ENCODE results near the gene MPC2.
"Not testable (repeated sequence)": the region's sequence is repeated elsewhere in the genome, so short reads cannot be mapped to it uniquely, and the experiment has no call there.

The MPC2 gene

DNA sequence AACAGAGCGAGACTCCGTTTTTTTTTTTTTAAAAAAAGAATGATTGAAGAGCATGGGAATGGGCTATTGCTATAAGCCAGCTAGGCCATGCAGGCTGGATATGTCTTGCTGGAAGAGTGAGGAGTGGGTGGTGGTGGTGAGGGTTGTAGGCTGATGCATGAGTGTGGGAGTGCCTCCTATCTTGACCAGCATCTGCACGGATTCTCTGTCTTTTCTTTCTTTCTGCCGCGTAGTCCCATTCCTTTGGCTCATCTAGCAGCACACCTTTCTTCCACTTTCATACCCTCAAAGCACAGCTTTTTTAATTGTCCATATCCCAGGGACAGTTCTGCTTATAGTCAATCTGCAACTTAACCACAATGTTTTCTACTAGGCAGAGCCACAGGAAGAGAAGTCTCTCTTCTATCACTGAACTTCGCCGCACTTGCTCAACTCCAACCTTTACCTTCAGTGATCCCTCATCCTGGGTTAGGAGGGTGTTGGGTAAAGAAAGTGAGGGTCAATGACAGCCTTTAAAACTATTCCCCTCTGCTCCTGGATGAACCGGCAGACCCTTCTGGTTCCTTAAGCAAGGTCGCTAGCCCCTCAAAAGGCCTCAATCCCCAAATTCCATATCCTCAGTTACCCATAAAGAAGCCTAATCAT lies 38.2 kb downstream of the MPC2 start:
- no peaks in the 10 kb centered on the region for H3K27me3 Mint-ChIP-seq
- no peak overlapping the region for H3K27ac Mint-ChIP-seq
- no peak overlapping the region for H3K4me3 Mint-ChIP-seq
- no peaks in the 10 kb centered on the region for H3K36me3 Mint-ChIP-seq
- H3K9me3 Mint-ChIP-seq: no peaks in the 10 kb centered on the region
- H3K4me1 Mint-ChIP-seq: no peaks in the 10 kb centered on the region

DNA sequence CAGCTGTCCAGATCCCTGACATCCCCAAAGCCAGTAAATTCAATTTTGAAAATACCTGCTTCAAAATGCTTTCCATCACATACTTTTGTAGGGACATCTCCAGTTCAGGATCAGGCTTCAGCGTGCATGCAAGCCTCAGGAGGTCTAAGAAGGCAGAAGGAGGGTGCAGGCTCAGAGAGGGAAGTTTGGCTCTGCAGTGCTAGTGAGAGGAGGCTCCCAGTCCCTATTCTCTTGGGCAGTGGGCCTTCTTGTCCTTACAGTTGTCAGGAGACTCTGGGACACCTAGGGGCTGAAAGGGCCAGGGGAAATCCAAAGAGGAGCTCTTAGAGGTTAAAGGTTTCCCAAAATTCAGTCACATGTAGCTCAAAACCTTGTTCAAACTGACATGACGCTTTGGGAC lies 43.1 kb downstream of the MPC2 start:
- H3K36me3 Mint-ChIP-seq: no peaks in the 10 kb centered on the region
- no peaks in the 10 kb centered on the region for H3K9me3 Mint-ChIP-seq
- H3K27ac Mint-ChIP-seq: no peak overlapping the region
- H3K4me3 Mint-ChIP-seq: no peak overlapping the region
- H3K4me1 Mint-ChIP-seq: no peaks in the 10 kb centered on the region
- H3K27me3 Mint-ChIP-seq: no peaks in the 10 kb centered on the region

DNA sequence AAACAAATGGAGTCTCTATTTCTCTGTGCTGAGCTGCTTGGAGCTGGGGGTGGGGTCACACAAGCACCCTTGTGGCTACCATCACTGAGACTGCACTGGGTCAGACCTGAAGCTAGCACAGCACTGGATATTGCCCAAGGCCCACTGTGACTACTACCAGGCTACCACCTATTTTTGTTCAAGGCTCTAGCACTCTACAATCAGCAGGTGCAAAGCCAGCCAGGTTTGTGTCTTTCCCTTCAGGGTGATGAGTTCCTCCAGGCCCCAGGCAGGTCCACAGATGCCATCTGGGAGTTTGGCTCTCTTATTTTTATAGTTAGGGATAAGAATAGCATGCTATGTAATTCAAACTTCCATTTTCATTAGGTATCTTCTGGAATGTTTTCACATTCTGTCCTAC lies 46.5 kb downstream of the MPC2 start:
- no peaks in the 10 kb centered on the region for H3K4me1 Mint-ChIP-seq
- no peaks in the 10 kb centered on the region for H3K36me3 Mint-ChIP-seq
- no peak overlapping the region for H3K4me3 Mint-ChIP-seq
- H3K27ac Mint-ChIP-seq: no peak overlapping the region
- no peaks in the 10 kb centered on the region for H3K27me3 Mint-ChIP-seq
- H3K9me3 Mint-ChIP-seq: no peaks in the 10 kb centered on the region

DNA sequence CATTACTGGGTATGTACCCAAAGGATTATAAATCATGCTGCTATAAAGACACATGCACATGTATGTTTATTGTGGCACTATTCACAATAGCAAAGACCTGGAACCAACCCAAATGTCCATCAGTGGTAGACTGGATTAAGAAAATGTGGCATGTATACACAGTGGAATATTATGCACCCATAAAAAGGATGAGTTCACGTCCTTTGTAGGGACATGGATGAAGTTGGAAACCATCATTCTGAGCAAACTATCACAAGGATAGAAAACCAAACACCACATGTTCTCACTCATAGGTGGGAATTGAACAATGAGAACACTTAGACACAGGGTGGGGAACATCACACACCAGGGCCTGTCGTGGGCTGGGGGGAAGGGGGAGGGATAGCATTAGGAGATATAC lies 49.7 kb downstream of the MPC2 start:
- not testable (repeated sequence) for H3K27ac Mint-ChIP-seq, H3K9me3 Mint-ChIP-seq, H3K36me3 Mint-ChIP-seq, H3K4me1 Mint-ChIP-seq, H3K27me3 Mint-ChIP-seq, H3K4me3 Mint-ChIP-seq

DNA sequence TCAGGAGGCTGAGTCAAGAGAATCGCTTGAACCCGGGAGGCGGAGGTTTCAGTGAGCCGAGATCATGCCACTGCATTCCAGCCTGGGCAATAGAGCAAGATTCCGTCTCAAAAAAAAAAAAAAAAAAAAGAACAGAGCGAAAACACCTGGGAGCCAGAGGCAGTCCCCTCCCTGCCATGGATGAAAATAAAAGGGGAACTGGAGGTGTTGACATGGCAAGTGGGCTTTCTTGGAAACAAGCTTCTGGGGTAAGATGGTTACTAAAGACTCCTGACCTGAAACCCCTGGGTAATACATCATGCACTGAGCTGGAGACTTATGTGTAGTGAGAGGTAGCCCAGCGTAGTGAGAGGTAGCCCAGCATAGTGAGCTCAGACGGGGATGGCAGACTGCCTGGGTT lies 54.5 kb downstream of the MPC2 start:
- Mint-ChIP-seq H3K4me1 (no peaks in the 10 kb centered on the region), H3K9me3 (no peaks in the 10 kb centered on the region), H3K4me3 (no peak overlapping the region), H3K27ac (no peak overlapping the region), H3K27me3 (peaks cover 4% of the 10 kb centered on the region), H3K36me3 (no peaks in the 10 kb centered on the region)

DNA sequence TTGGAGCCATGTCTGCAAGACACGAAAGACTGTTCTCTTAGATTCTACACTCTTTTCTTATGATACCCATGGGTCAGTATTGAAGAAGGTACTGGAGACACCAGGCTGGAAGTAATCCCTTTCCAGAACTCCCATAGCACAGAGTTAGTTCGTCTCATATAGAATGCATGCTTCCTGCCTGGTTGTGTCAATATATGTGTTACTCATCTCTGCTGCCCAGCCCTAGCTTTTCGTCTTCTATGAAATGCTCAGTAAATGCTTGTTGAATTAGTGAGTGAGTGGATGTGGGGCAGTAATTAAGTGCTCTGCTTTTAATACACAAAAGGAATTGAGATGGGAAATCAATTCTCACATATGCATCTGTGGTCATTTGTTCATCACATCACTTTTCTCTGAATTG lies 55.1 kb downstream of the MPC2 start:
- H3K27me3 Mint-ChIP-seq: peaks cover 4% of the 10 kb centered on the region
- H3K4me3 Mint-ChIP-seq: no peak overlapping the region
- no peaks in the 10 kb centered on the region for H3K9me3 Mint-ChIP-seq
- no peaks in the 10 kb centered on the region for H3K4me1 Mint-ChIP-seq
- no peaks in the 10 kb centered on the region for H3K36me3 Mint-ChIP-seq
- no peak overlapping the region for H3K27ac Mint-ChIP-seq

DNA sequence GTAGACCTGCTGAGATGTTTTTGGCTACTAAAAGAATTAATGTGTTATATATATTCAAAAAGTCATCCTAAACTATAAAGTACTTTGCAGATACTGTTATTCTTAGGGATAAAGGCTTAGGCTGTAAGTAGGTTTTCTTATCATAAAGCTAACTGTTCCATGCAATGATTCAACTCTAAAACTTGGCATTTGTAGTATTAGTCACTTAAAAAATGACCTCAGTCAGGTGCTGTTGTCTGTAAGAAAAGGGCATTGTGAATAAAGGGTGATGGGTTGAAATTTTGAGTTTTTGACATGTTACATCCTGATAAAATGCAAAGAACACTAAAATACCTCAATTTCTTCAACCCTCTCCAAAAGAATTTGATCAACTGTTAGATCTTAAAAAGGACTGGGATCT lies 55.8 kb downstream of the MPC2 start:
- H3K9me3 Mint-ChIP-seq: no peaks in the 10 kb centered on the region
- H3K27ac Mint-ChIP-seq: no peak overlapping the region
- no peak overlapping the region for H3K4me3 Mint-ChIP-seq
- H3K36me3 Mint-ChIP-seq: no peaks in the 10 kb centered on the region
- no peaks in the 10 kb centered on the region for H3K4me1 Mint-ChIP-seq
- H3K27me3 Mint-ChIP-seq: peaks cover 4% of the 10 kb centered on the region

DNA sequence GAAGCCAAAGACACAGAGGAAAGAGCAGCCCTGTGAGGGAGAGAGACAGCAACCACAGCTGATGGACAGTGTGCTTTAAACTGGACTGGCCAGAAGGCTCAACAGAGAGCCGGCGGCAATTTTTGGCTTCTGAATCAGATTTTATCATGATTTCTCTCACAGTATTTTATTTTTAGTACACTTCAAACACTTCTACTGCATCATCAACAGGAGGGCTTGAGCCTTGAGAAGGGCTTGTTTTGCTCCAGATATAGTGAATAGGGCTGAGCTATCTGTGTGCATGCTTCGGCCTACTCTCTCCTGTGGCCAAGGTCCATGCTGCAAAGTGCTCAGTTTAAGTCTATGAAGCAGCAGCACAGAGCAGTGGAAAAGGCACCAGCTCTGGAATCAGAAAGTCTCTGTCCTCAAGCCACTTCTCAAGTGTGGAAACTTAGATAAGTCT lies 56.3 kb downstream of the MPC2 start:
- Mint-ChIP-seq H3K27ac (no peak overlapping the region), H3K4me1 (no peaks in the 10 kb centered on the region), H3K27me3 (peaks cover 4% of the 10 kb centered on the region), H3K4me3 (no peak overlapping the region), H3K36me3 (no peaks in the 10 kb centered on the region), H3K9me3 (no peaks in the 10 kb centered on the region)

DNA sequence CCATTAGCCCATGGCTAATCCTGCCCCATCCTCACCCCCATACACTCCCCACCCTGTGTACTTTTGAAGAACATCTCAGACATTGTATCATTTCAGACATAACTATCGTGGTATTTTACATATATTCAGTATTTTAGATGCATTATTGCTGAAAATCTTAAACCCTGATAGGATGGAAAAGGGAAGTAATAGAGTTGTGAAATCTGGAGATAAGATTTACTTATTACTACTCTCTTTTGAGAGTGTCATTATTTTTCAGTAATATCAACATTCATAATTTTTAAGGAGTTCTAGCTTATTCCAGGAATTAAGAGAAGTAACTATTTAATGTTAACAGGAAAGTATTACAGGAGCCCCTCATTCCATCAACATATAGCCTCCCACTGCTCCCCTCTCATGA lies 57.4 kb downstream of the MPC2 start:
- Mint-ChIP-seq H3K36me3 (no peaks in the 10 kb centered on the region), H3K27me3 (no peaks in the 10 kb centered on the region), H3K4me3 (no peak overlapping the region), H3K4me1 (no peaks in the 10 kb centered on the region), H3K27ac (no peak overlapping the region), H3K9me3 (no peaks in the 10 kb centered on the region)

DNA sequence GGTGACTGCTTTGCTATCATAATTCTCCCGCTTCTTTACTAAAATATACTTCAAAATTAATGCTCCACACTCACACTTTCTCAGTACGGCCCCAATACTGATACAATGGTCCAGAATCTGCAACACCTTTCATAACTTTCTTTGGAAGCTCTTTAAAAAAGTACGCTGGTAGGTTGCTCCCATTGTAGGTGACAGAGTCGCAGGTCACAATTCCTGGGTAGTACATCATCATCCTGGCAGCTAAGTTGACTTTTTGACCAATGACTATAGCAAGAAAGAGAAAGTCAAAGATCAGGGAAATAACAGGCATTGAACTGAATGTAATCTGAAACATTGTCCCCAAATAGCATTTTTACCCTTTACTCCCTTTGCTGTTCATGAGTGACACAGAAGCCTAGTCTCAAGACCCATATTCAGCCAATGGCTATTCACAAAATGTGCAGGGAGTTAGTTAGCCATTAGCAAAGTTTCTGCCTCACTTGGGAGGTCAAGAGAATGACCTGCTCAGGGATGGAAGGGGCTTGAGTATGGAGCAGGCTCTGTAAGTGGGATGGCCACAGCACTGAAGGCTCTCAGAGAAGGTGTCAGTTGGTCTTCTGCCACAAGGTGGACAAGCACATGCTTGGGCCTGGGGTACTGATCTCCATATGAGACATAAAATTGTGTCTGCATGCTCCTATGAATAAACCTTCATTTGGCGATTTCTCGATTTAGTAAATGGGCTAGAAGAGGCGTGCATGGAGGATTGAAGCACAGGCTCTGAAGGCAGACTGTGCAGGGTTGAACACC lies 58.3 kb downstream of the MPC2 start:
- H3K27me3 Mint-ChIP-seq: no peaks in the 10 kb centered on the region
- no peak overlapping the region for H3K4me3 Mint-ChIP-seq
- H3K27ac Mint-ChIP-seq: no peak overlapping the region
- no peaks in the 10 kb centered on the region for H3K4me1 Mint-ChIP-seq
- H3K36me3 Mint-ChIP-seq: no peaks in the 10 kb centered on the region
- no peaks in the 10 kb centered on the region for H3K9me3 Mint-ChIP-seq

DNA sequence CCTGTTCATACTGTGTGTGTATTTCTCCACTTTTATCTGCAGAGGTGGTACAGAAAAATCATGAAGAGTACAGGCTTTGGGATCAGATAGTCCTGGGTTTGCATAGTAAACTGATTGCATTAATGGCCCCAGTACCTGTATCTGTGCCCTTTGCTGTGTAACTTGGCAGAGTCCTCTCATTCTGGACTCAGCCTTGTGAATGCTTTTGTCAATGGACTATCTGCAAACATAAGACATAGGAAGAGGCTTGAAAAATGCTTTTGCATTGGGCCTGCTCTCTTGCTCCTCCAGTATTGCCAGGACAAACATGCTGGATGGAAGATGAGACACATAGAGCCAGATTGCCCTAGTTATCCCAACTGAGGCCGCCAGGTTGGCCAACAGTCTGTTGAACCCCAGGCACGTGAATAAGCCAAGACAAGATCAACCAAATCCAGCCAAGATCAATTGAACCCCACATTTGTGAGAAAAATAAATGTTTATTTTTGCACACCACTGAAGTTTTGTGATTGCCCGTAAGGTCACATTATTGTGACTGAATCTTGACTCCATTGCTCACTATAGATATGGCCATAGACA lies 60.2 kb downstream of the MPC2 start:
- Mint-ChIP-seq H3K4me3 (no peak overlapping the region), H3K27me3 (no peaks in the 10 kb centered on the region), H3K27ac (no peak overlapping the region), H3K4me1 (no peaks in the 10 kb centered on the region), H3K9me3 (no peaks in the 10 kb centered on the region), H3K36me3 (no peaks in the 10 kb centered on the region)

DNA sequence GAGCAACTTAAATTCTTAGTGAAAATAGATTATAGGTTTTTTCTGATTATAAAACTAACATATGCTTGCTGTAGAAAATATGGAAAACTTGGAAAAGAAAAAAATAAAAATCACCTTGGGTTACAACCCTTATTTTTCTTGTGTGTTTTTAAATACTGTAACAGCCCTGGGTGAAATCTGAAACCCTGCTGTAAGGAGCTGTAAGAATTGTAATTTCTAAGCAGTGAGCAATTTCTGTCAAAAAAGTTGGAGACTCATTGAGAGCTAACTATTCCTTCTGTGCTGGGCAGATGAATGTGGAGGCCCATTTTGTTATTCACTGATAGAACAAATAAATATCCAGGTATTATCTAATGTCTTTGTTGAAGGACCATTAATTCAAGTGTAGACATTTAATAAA lies 65.5 kb downstream of the MPC2 start:
- H3K36me3 Mint-ChIP-seq: no peaks in the 10 kb centered on the region
- no peaks in the 10 kb centered on the region for H3K9me3 Mint-ChIP-seq
- no peaks in the 10 kb centered on the region for H3K4me1 Mint-ChIP-seq
- no peak overlapping the region for H3K27ac Mint-ChIP-seq
- H3K27me3 Mint-ChIP-seq: no peaks in the 10 kb centered on the region
- no peak overlapping the region for H3K4me3 Mint-ChIP-seq

DNA sequence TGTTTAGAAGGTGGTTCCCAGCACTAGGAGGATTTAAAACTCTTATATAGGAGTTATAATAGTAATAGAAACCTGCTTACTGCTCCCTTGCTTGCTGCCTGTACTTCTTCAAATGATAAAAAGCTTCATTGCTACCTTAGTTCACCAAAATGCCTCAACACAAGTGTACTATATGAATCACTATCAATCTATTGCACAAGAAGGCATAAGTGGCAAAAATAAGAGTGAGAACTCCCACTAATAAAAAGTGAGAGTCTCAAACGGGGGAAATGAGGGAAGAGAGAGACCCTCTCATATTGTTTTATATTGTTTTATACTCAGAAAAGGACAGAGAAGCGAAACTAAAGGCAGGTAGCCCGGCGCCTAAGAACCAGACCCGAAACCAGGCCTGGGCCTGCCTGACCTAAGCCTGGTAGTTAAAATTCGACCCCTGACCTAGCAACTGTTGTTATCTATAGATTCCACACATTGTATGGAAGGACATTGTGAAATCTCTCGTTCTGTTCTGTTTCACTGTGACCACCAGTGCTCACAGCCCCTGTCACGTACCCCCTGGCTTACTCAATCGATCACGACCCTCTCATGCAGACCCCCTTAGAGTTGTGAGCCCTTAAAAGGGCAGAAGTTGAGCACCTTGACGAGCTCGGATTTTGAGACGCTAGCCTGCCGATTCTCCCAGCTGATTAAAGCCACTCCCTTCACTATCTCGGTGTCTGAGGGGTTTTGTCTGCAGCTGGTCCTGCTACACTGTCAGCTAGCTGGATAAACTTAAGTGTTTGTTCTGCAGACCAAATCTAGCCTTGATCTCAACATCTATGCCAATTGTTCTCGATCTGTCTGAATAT lies 67.5 kb downstream of the MPC2 start:
- not testable (repeated sequence) for H3K27ac Mint-ChIP-seq, H3K9me3 Mint-ChIP-seq, H3K27me3 Mint-ChIP-seq, H3K36me3 Mint-ChIP-seq, H3K4me1 Mint-ChIP-seq, H3K4me3 Mint-ChIP-seq

DNA sequence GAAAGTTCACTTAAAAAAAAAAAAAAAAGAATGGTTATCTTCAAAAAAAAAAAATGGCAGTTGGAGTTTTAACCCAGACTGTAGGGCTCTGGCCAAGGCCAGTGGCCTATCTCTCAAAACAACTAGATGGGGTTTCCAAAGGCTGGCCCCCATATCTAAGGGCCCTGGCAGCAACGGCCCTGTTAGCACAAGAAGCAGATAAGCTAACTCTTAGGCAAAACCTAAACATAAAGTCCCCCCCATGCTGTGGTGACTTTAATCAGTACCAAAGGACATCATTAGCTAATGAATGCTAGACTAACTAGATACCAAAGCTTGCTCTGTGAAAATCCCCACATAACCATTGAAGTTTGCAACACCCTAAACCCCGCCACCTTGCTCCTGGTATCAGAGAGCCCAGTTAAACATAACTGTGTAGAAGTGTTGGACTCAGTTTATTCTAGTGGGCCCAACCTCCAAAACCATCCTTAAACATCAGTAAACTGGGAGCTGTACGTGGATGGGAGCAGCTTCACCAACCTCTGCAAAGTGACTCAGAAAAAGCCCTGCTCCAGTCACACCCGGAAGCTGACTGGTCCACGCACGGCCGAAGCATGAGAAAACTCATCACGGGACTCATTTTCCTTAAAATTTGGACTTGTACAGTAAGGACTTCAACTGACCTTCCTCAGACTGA lies 70.0 kb downstream of the MPC2 start:
- not testable (repeated sequence) for H3K27me3 Mint-ChIP-seq, H3K9me3 Mint-ChIP-seq, H3K4me1 Mint-ChIP-seq, H3K27ac Mint-ChIP-seq, H3K4me3 Mint-ChIP-seq, H3K36me3 Mint-ChIP-seq
